Panc1 (cell line): Measurements from ENCODE around the gene ZBTB7A.

ENCODE experiments used
- CTCF ChIP-seq: fragments of 450-650 bp; IDR thresholded peaks from 2 replicates; pipeline ENCODE4 v1.5.1; 2017; ENCODE audit warnings: mild to moderate bottlenecking
- TF ChIP-seq, protein P1 (sequence below), 2 experiments: IDR thresholded peaks; 2 replicates each; pipeline ENCODE4 v1.6.1; 2011 to 2012; ENCODE audit warnings: low read depth in 2 of 2, control low read depth in 1 of 2, low read length in 1 of 2, mild to moderate bottlenecking in 1 of 2, moderate library complexity in 1 of 2; ENCODE audit not compliant: insufficient read depth in 1 of 2

DNA sequence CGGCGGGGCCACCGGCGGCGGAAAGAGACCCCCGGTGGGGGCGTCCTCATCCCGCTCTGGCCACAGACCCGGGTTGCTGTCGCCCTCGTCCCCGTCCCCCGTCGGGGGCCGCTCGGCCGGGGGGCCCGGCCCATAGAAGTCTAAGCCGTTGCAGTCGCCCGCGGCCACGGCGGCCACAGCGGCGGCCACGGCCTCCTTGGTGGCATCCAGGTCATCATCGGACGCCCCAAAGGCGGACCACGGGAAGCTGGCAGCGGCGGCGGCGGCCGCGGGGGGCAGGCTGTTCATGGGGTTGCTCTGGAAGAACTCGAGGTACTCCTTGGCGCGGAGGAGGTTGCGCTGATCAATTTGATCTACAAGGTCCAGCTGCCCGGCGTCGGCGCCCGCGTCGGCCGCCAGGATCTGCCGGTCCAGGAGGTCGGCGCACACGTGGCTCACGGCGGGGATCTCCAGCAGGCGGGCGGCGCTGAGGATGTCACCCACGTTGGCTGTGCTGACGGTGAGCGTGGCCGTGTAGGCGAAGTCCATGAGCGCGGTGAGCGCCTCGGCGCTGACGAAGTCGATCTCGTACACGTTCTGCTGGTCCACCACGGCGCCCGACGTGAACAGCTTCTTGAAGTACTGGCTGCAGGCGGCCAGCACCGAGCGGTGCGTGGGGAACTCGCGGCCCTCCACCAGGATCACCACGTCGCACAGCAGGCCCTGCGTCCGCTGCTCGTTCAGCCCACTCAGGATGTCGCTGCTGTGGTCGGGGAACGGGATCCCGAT lies 12.1 kb downstream of the ZBTB7A start:
- no peak for TF ChIP-seq CTCF
- TF ChIP-seq, protein P1, sequence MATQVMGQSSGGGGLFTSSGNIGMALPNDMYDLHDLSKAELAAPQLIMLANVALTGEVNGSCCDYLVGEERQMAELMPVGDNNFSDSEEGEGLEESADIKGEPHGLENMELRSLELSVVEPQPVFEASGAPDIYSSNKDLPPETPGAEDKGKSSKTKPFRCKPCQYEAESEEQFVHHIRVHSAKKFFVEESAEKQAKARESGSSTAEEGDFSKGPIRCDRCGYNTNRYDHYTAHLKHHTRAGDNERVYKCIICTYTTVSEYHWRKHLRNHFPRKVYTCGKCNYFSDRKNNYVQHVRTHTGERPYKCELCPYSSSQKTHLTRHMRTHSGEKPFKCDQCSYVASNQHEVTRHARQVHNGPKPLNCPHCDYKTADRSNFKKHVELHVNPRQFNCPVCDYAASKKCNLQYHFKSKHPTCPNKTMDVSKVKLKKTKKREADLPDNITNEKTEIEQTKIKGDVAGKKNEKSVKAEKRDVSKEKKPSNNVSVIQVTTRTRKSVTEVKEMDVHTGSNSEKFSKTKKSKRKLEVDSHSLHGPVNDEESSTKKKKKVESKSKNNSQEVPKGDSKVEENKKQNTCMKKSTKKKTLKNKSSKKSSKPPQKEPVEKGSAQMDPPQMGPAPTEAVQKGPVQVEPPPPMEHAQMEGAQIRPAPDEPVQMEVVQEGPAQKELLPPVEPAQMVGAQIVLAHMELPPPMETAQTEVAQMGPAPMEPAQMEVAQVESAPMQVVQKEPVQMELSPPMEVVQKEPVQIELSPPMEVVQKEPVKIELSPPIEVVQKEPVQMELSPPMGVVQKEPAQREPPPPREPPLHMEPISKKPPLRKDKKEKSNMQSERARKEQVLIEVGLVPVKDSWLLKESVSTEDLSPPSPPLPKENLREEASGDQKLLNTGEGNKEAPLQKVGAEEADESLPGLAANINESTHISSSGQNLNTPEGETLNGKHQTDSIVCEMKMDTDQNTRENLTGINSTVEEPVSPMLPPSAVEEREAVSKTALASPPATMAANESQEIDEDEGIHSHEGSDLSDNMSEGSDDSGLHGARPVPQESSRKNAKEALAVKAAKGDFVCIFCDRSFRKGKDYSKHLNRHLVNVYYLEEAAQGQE (IDR thresholded peaks at IDR 0.05; ENCODE audit: insufficient read depth in 1 of 2, low read depth in 2 of 2, low read length in 1 of 2): no peak
